Measurements from ENCODE around the gene GNL3.
"Not testable (repeated sequence)": the region's sequence is repeated elsewhere in the genome, so short reads cannot be mapped to it uniquely, and the experiment has no call there.

GNL3 gene

GRCh38 chr3:52721002-52721729, 35.3 kb downstream of the GNL3 start:
- DNase-seq = no peak

- DNase-seq = no peak
These were observed 35.8 kb downstream of the GNL3 start for GRCh38 chr3:52721730-52722008.

DNA sequence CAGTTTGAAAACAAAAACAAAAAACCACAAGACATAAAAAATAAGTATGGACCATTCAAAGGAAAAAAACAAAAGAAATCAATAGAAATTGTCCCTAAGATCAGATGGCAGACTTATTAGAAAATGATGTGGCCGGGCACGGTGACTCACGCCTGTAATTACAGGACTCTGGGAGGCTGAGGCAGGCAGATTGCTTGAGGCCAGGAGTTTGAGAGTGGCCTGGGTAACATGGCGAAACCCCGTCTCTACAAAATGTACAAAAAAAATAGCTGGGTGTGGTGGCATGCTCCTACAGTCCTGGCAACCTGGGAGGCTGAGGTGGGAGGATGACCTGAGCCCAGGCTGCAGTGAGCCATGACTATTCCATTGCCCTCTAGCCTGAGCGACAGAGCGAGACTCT, 36.7 kb downstream of the GNL3 start:
- no peak for DNase-seq

GRCh38 chr3:52723935-52724334, 38.1 kb downstream of the GNL3 start:
- no peak for DNase-seq

- no peak for DNase-seq
These were observed 38.7 kb downstream of the GNL3 start for GRCh38 chr3:52724511-52724910.

GRCh38 chr3:52728753-52729152, 42.9 kb downstream of the GNL3 start:
- DNase-seq = not testable (repeated sequence)

DNA sequence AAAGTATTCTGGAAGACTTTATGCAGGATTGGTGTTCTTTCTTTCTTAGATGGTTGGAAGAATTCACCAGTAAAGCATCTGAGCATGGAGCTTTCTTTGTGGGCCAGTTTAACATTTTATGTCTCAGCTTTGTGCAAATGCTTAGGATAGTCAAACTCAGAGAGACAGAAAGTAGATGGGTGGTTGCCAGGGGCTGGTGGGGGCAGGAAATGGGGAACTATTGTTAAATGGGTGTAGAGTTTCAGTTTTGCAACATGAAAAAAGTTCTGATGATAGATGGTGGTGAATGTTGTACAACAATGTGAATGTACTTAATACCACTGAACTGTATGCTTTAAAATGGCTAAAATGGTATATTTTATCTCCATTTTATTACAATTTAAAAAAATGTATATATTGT, 44.8 kb downstream of the GNL3 start:
- DNase-seq = no peak

DNA sequence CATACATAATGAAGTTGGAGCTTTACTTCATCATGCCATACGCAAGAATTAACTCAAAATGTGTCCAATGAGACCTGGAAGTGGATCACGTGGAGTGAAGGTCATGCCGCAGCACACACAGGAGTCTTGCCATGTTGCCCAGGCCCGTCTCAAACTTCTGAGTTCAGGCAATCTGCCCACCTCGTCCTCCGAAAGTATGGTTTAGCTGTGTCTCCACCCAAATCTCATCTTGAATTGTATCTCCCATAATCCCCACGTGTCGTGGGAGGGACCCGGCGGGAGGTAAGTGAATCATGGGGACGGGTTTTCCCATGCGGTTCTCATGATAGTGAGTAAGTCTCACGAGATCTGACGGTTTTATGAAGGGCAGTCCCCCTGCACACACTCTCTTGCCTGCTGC, 45.8 kb downstream of the GNL3 start:
- no peak for DNase-seq

DNA sequence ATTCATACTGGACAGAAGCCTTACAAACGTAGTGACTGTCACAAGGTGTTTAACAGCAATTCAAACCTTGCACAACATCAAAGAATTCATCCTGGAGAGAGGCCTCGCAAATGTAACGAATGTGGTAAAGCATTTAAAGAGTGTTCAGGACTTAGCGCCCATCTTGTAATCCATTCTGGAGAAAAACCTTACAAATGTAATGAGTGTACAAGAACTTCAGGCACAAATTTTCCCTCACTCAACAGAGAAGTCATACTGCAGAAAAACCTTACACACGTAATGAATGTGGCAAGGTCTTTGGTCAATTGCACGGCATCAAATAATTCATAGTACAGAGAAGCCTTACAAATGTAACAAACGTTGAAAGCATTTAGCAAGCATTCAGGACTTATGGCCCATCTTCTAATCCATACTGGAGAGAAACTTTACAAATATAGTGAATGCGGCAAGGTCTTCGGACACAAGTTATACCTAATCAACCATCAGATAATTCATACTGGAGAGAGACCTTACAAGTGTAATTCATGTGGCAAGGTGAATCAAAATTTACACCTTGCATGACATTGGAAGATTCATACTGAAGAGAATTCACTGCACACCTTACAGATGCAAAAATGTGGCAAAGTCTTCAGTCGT, 47.5 kb downstream of the GNL3 start:
- DNase-seq = no peak

- no peak for DNase-seq
These were observed 53.9 kb downstream of the GNL3 start for GRCh38 chr3:52739730-52740129.

DNA sequence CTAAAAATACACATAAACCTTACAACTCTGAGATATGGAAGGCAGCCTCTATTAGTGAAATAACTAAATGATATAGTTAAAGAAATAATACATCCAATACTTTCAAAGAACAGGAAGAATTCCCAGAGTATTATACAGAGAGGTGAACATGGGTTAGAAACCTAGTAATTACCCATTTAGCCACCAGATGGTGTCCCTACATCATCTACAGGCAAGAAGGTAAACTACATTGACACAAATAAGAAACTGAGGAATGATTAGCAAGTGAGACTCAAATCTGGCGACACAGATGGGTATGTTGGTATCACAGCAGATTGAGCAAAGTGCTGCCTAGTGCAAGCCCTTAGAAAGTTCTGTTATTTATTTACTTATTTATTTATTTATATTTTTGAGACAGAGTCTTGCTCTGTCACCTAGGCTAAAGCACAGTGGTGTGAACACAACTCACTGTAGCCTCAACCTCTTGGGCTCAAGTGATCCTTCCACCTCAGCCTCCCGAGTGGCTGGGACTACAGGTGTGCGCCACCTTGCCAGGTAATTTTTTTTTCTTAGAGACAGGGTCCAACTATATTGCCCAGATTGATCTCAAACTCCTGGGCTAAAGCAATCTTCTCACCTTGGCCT, 56.7 kb downstream of the GNL3 start:
- no peak for DNase-seq

DNA sequence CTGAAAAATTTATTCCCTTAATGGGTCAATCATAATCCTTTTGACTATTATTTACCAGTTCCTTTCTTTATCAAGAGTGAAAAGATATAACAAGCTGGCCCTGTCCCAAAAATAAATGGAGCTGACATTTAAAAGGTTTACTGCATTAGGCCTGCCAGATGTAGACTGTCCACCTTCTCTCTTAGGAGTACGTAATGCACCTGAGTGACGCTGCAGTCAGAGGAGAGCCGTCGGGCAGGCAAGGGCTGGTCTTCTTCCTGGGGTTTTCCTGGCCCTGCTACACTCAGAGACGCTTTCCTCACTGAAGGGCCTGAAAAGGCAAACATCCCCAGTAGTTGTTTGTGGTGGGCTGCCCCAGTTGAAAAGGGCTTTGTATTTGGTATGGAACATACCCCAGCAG, 57.3 kb downstream of the GNL3 start:
- DNase-seq = no peak

DNA sequence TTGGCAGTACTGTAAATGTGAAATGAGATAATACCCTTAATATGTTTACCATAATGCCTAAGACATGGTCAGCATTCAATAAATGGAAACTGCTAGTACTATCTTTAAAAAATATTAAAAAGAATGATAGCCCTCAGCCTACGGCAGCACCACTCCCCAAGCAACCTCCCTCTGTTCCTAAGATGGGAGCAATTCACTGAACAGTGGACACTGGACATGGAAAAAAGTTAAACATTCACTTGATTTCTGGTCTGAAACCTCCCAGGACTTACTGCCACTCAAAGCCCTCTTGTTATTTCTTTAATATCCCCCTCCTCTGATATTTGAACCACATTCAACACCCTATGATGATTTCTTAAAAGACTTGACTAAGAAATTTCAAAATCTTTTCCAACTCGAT, 57.9 kb downstream of the GNL3 start:
- DNase-seq = no peak
